Upper lobe of left lung (tissue), 4 donors: ENCODE results near the gene UBE3D.

Source experiments
- EP300 ChIP-seq, 4 donors: sonication (generic); formaldehyde crosslinking; IDR thresholded peaks; one replicate each; pipeline ENCODE4 v1.5.1; 2017; ENCODE audit warnings: antibody characterized with exemption in 4 of 4, control low read depth in 2 of 4
- POLR2A ChIP-seq, 4 donors: fragments of 450-650 bp; IDR thresholded peaks; one replicate each; pipeline ENCODE4 v1.5.1; 2016 to 2017; ENCODE audit warnings: antibody characterized with exemption in 4 of 4, mild to moderate bottlenecking in 2 of 4
- POLR2AphosphoS5 ChIP-seq, 2 donors: sonication (generic); formaldehyde crosslinking; IDR thresholded peaks; one replicate each; pipeline ENCODE4 v1.5.1; 2017; ENCODE audit warnings: antibody characterized with exemption in 2 of 2
- TF ChIP-seq, protein P1 (sequence below), 6 experiments: fragments of 450-650 bp in 4 of 6; fragments of 200-600 bp in 2 of 6; sonication (generic) in 2 of 6; IDR thresholded peaks; one replicate each; pipeline ENCODE4 v1.5.1; 2016 to 2019; ENCODE audit warnings: antibody characterized with exemption in 6 of 6

DNA sequence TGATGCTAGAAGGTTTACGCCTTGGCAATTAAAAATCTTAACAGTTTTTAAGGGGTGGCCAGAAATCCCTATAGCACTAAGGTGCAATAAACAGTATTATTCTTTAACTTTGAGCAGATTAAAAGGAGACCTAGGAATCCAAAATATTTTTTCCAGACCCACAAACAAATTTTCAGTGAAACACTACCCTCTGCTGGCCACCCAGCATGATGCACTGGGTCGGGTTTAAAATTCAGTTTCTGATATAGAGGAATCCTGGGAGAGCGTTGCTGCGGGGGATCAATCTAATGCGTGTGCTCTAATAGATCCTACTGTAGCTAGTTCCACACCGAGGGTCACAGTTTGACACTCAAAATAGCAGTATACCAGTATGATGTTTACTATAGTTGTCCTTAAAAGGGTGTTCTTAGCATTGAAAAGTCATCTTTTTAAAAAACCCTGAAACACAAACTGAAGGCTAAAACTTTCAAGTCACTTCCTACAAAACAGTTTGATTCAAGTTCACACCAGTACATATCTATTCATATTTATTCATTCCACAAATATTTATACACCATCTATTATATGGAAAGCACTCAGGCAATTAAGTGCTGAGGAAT is 10.2 kb downstream of the UBE3D start:
- TF ChIP-seq, protein P1, sequence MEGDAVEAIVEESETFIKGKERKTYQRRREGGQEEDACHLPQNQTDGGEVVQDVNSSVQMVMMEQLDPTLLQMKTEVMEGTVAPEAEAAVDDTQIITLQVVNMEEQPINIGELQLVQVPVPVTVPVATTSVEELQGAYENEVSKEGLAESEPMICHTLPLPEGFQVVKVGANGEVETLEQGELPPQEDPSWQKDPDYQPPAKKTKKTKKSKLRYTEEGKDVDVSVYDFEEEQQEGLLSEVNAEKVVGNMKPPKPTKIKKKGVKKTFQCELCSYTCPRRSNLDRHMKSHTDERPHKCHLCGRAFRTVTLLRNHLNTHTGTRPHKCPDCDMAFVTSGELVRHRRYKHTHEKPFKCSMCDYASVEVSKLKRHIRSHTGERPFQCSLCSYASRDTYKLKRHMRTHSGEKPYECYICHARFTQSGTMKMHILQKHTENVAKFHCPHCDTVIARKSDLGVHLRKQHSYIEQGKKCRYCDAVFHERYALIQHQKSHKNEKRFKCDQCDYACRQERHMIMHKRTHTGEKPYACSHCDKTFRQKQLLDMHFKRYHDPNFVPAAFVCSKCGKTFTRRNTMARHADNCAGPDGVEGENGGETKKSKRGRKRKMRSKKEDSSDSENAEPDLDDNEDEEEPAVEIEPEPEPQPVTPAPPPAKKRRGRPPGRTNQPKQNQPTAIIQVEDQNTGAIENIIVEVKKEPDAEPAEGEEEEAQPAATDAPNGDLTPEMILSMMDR (IDR thresholded peaks at IDR 0.05), result peak; percentile 45 to 79 (median 74)
- TF ChIP-seq POLR2A (IDR thresholded peaks at IDR 0.05) (no peak), POLR2AphosphoS5 (IDR thresholded peaks at IDR 0.05) (no peak), EP300 (IDR thresholded peaks at IDR 0.05) (no peak)
